Measurements from ENCODE around the gene PRTFDC1. TPM values are rescaled to one million over a fixed set of nuclear protein-coding genes. Genes with fewer than 3 reads are reported as not detected.

PRTFDC1 gene
- total RNA-seq, 1 experiment from 2014 or later: 83.2 TPM

GRCh38 chr10:24947304-24948097 lies 4.9 kb downstream of the PRTFDC1 start:
- POLR2A ChIA-PET: no interaction called here
- H3K4me1 ChIP-seq: peaks cover 27% of the 10 kb centered on the region
- intact Hi-C loops (cut with micrococcal nuclease; ENCODE audit: unreplicated experiment): no loop called here
- no peak overlapping the region for H3K4me3 Mint-ChIP-seq (ENCODE audit: unreplicated experiment)
- TF ChIP-seq CTCF (IDR thresholded peaks at IDR 0.05; ENCODE audit: insufficient read depth in 1 of 2, low read depth in 1 of 2, low read length in 1 of 2, severe bottlenecking in 1 of 2, unreplicated experiment in 1 of 2): no peak
- no peak overlapping the region for H3K27ac Mint-ChIP-seq (ENCODE audit: unreplicated experiment)
- H3K9me3 Mint-ChIP-seq (ENCODE audit: unreplicated experiment): no peaks in the 10 kb centered on the region
- H3K4me1 Mint-ChIP-seq (ENCODE audit: low read depth, unreplicated experiment): peaks cover 24% of the 10 kb centered on the region
- no peak for DNase-seq
- no peak overlapping the region for H3K4me3 ChIP-seq (ENCODE audit: low read depth, low read length)
- no peaks in the 10 kb centered on the region for H3K36me3 Mint-ChIP-seq (ENCODE audit: insufficient read depth, unreplicated experiment)
- CTCF ChIA-PET: interaction anchor here (0.6 kb wide), 1 partner anchor 133 kb away, joined by 3 read pairs; no protein-coding TSS in a partner anchor
- no peaks in the 10 kb centered on the region for H3K9me3 ChIP-seq
- no peaks in the 10 kb centered on the region for H3K27me3 Mint-ChIP-seq (ENCODE audit: insufficient read depth, unreplicated experiment)
- BruUV-seq (replicated peaks): no TSS peak
- H3K36me3 ChIP-seq (ENCODE audit: control insufficient read depth, insufficient read depth, low read length): no peaks in the 10 kb centered on the region
- H3K27me3 ChIP-seq (replicated peaks; ENCODE audit: control insufficient read depth, insufficient read depth, low read length): no peaks in the 10 kb centered on the region

GRCh38 chr10:24944512-24945255 lies 7.7 kb downstream of the PRTFDC1 start:
- no peak for TF ChIP-seq CTCF (IDR thresholded peaks at IDR 0.05; ENCODE audit: insufficient read depth in 1 of 2, low read depth in 1 of 2, low read length in 1 of 2, severe bottlenecking in 1 of 2, unreplicated experiment in 1 of 2)
- POLR2A ChIA-PET: no interaction called here
- Histone ChIP-seq H3K4me3 (ENCODE audit: low read depth, low read length) (no peak overlapping the region), H3K27me3 (replicated peaks; ENCODE audit: control insufficient read depth, insufficient read depth, low read length) (no peaks in the 10 kb centered on the region), H3K9me3 (no peaks in the 10 kb centered on the region), H3K4me1 (peaks cover 8% of the 10 kb centered on the region; the same call in 1 of the 2 replicates), H3K36me3 (ENCODE audit: control insufficient read depth, insufficient read depth, low read length) (no peaks in the 10 kb centered on the region)
- Mint-ChIP-seq H3K36me3 (ENCODE audit: insufficient read depth, unreplicated experiment) (no peaks in the 10 kb centered on the region), H3K4me1 (ENCODE audit: low read depth, unreplicated experiment) (peaks cover 15% of the 10 kb centered on the region), H3K9me3 (ENCODE audit: unreplicated experiment) (no peaks in the 10 kb centered on the region), H3K27ac (ENCODE audit: unreplicated experiment) (no peak overlapping the region), H3K27me3 (ENCODE audit: insufficient read depth, unreplicated experiment) (no peaks in the 10 kb centered on the region), H3K4me3 (ENCODE audit: unreplicated experiment) (no peak overlapping the region)
- CTCF ChIA-PET: interaction anchor here (1.5 kb wide), 1 partner anchor 302 kb away, joined by 4 read pairs; no protein-coding TSS in a partner anchor
- no peak for DNase-seq
- intact Hi-C loops (cut with micrococcal nuclease; ENCODE audit: unreplicated experiment): no loop called here
- no TSS peak for BruUV-seq (replicated peaks)

- DNase-seq: no peak
- Mint-ChIP-seq H3K4me1 (ENCODE audit: low read depth, unreplicated experiment) (peaks cover 22% of the 10 kb centered on the region), H3K27me3 (ENCODE audit: insufficient read depth, unreplicated experiment) (no peaks in the 10 kb centered on the region), H3K4me3 (ENCODE audit: unreplicated experiment) (no peak overlapping the region), H3K27ac (ENCODE audit: unreplicated experiment) (no peak overlapping the region), H3K36me3 (ENCODE audit: insufficient read depth, unreplicated experiment) (peaks cover 20% of the 10 kb centered on the region), H3K9me3 (ENCODE audit: unreplicated experiment) (no peaks in the 10 kb centered on the region)
- no peak overlapping the region for H3K4me3 ChIP-seq (ENCODE audit: low read depth, low read length)
- ChIA-PET POLR2A (no interaction called here), CTCF (no interaction called here)
- BruUV-seq (replicated peaks): no TSS peak
- H3K4me1 ChIP-seq: peaks cover 12% of the 10 kb centered on the region
- no peaks in the 10 kb centered on the region for H3K9me3 ChIP-seq
- TF ChIP-seq CTCF (IDR thresholded peaks at IDR 0.05; ENCODE audit: insufficient read depth in 1 of 2, low read depth in 1 of 2, low read length in 1 of 2, severe bottlenecking in 1 of 2, unreplicated experiment in 1 of 2): no peak
- intact Hi-C loops (cut with micrococcal nuclease; ENCODE audit: unreplicated experiment): no loop called here
- 0 out of 2 replicates have a peak, but pooled peaks cover 2% of the 10 kb centered on the region for H3K36me3 ChIP-seq (ENCODE audit: control insufficient read depth, insufficient read depth, low read length)
- no peaks in the 10 kb centered on the region for H3K27me3 ChIP-seq (replicated peaks; ENCODE audit: control insufficient read depth, insufficient read depth, low read length)
Measured at GRCh38 chr10:24938525-24938924, 13.9 kb downstream of the PRTFDC1 start.

Measured in Caco-2 (cell line).